SK-N-SH (cell line): ENCODE results near the gene SUCLA2. TPM values are rescaled to one million over a fixed set of nuclear protein-coding genes. Genes with fewer than 3 reads are reported as not detected.

Source experiments
- CTCF ChIA-PET: fragments of 300-600, 350-600 bp; formaldehyde crosslinking; extraction: SDS; loops from one replicate; lab custom pipeline; 2021; lab: Yijun Ruan, JAX
- POLR2A ChIA-PET: fragments of 350-600 bp; sonication (Branson Sonifier 250); formaldehyde crosslinking; extraction: SDS; loops from one replicate; lab custom pipeline; 2020; ENCODE audit warnings: antibody characterized with exemption, inconsistent platforms; lab: Yijun Ruan, JAX
- DNase-seq: peaks from one replicate; pipeline ENCODE4 v3.0.0; 2012
- H2AFZ ChIP-seq: fragments of 200-600 bp; sonication (generic); 2 replicates; pipeline ENCODE4 v1.8.1; 2016; ENCODE audit warnings: antibody characterized with exemption, mild to moderate bottlenecking, low read depth
- H3F3A ChIP-seq: fragments of 200-600 bp; sonication (generic); replicated peaks from 2 replicates; pipeline ENCODE3; 2016; ENCODE audit warnings: antibody characterized with exemption, mild to moderate bottlenecking; ENCODE audit not compliant: insufficient read depth
- H3K27ac ChIP-seq, 2 experiments: fragments of 200-500 bp in 1 of 2; fragments of 200-600 bp in 1 of 2; sonication (Bioruptor generic) in 1 of 2; sonication (generic), shearing (Covaris generic) in 1 of 2; 2 replicates each; pipeline versions ENCODE4 v1.5.1 to v1.6.1; 2014 to 2016; ENCODE audit warnings: low read depth in 2 of 2, inconsistent platforms in 1 of 2, low read length in 1 of 2, mild to moderate bottlenecking in 1 of 2, mixed read lengths in 1 of 2
- H3K27me3 ChIP-seq: fragments of 200-600 bp; sonication (generic), shearing (Covaris generic); 2 replicates; pipeline ENCODE4 v1.6.1; 2016; ENCODE audit warnings: mixed run types; ENCODE audit not compliant: insufficient read depth
- H3K36me3 ChIP-seq, 2 experiments: fragments of 200-500 bp in 1 of 2; fragments of 200-600 bp in 1 of 2; sonication (Bioruptor generic) in 1 of 2; sonication (generic) in 1 of 2; replicated peaks in 1 of 2; 2 replicates each; pipeline versions ENCODE3 to v1.5.1; 2014 to 2016; ENCODE audit warnings: low read length in 1 of 2, mild to moderate bottlenecking in 1 of 2; ENCODE audit not compliant: insufficient read depth in 2 of 2, control insufficient read depth in 1 of 2
- H3K4me1 ChIP-seq, 2 experiments: fragments of 200-500 bp in 1 of 2; fragments of 200-600 bp in 1 of 2; sonication (Bioruptor generic) in 1 of 2; sonication (generic), shearing (Covaris generic) in 1 of 2; 2 replicates each; pipeline versions ENCODE4 v1.5.1 to v1.6.1; 2014 to 2016; ENCODE audit warnings: low read depth in 1 of 2, low read length in 1 of 2, mixed run types in 1 of 2; ENCODE audit not compliant: insufficient read depth in 2 of 2, control insufficient read depth in 1 of 2
- H3K4me2 ChIP-seq: fragments of 200-600 bp; sonication (generic), shearing (Covaris generic); 2 replicates; pipeline ENCODE4 v1.6.1; 2017; ENCODE audit warnings: mixed run types
- H3K4me3 ChIP-seq, 2 experiments: fragments of 200-500 bp in 1 of 2; fragments of 200-600 bp in 1 of 2; sonication (Bioruptor generic) in 1 of 2; sonication (generic), shearing (Covaris generic) in 1 of 2; 2 replicates each; pipeline versions ENCODE4 v1.5.1 to v1.8.1; 2014 to 2016; ENCODE audit warnings: low read depth in 2 of 2, inconsistent platforms in 1 of 2, low read length in 1 of 2, mild to moderate bottlenecking in 1 of 2, mixed read lengths in 1 of 2, moderate library complexity in 1 of 2
- H3K79me2 ChIP-seq: fragments of 200-600 bp; sonication (generic); 2 replicates; pipeline ENCODE4 v1.8.1; 2017; ENCODE audit warnings: mild to moderate bottlenecking; ENCODE audit not compliant: insufficient read depth
- H3K9ac ChIP-seq: fragments of 200-600 bp; sonication (generic); 2 replicates; pipeline ENCODE4 v1.6.1; 2017; ENCODE audit warnings: mixed run types
- H3K9me2 ChIP-seq: fragments of 200-600 bp; sonication (generic); 2 replicates; pipeline ENCODE4 v1.6.1; 2017; ENCODE audit warnings: mixed run types
- H3K9me3 ChIP-seq: fragments of 200-600 bp; sonication (generic); 2 replicates; pipeline ENCODE4 v1.6.1; 2017; ENCODE audit warnings: mixed run types, mild to moderate bottlenecking, moderate library complexity
- H4K20me1 ChIP-seq: fragments of 200-600 bp; sonication (generic); 2 replicates; pipeline ENCODE4 v1.6.1; 2017; ENCODE audit warnings: mild to moderate bottlenecking, mixed run types; ENCODE audit not compliant: insufficient read depth
- EP300 ChIP-seq, 2 experiments: IDR thresholded peaks; 2 replicates each; pipeline versions ENCODE4 v1.4.0 to v1.6.1; 2012; ENCODE audit warnings: borderline replicate concordance in 1 of 2, low read depth in 1 of 2, low read length in 1 of 2
- EZH2phosphoT487 ChIP-seq: fragments of 200-600 bp; sonication (generic); IDR thresholded peaks from 2 replicates; pipeline ENCODE4 v1.6.1; 2017; ENCODE audit warnings: low read depth, mixed run types, mild to moderate bottlenecking, antibody characterized with exemption, moderate library complexity, borderline replicate concordance
- FOXJ3 ChIP-seq: sonication (generic); formaldehyde crosslinking; IDR thresholded peaks from 2 replicates; pipeline ENCODE4 v1.5.1; 2020; ENCODE audit warnings: mild to moderate bottlenecking, missing genetic modification reagents
- FOXM1 ChIP-seq: IDR thresholded peaks from 2 replicates; pipeline ENCODE4 v1.4.0; 2012; ENCODE audit warnings: low read depth, mild to moderate bottlenecking
- GATA2 ChIP-seq: sonication (generic); formaldehyde crosslinking; IDR thresholded peaks from 2 replicates; pipeline ENCODE4 v1.5.0; 2020; ENCODE audit warnings: mild to moderate bottlenecking, missing genetic modification reagents
- JUND ChIP-seq: IDR thresholded peaks from 2 replicates; pipeline ENCODE4 v1.4.0; 2012
- POLR2AphosphoS5 ChIP-seq: IDR thresholded peaks from 2 replicates; pipeline ENCODE4 v1.6.1; 2012; ENCODE audit warnings: low read depth, low read length
- RCOR1 ChIP-seq: fragments of 150-350 bp; IDR thresholded peaks from 2 replicates; pipeline ENCODE4 v1.6.1; 2017; ENCODE audit warnings: antibody characterized with exemption, low read length
- TCF12 ChIP-seq: IDR thresholded peaks from 2 replicates; pipeline ENCODE4 v1.4.0; 2012
- TEAD4 ChIP-seq: IDR thresholded peaks from 2 replicates; pipeline ENCODE4 v1.4.0; 2012; ENCODE audit warnings: mild to moderate bottlenecking, borderline replicate concordance; ENCODE audit not compliant: insufficient read depth
- YY1 ChIP-seq: IDR thresholded peaks from 2 replicates; pipeline ENCODE4 v1.4.0; 2012; ENCODE audit warnings: low read depth, mild to moderate bottlenecking
- WGBS: methylation state at CpG from one replicate; pipeline ENCODE4 v1.1.6; 2017; ENCODE audit warnings: low lambda C conversion rate; 5-methylcytosine and 5-hydroxymethylcytosine counted together
- polyA plus RNA-seq, 3 experiments: library from polyadenylated mRNA; depleted of rRNA; stranded (reverse); fragments of >200 nt; gene quantifications; 2 replicates each; pipeline ENCODE4 v1.2.3, GENCODE V29; 2012
- TF ChIP-seq, protein P1 (sequence below): IDR thresholded peaks from 2 replicates; pipeline ENCODE4; 2012
- TF ChIP-seq, protein P2 (sequence below): IDR thresholded peaks from 2 replicates; pipeline ENCODE4 v1.4.0; 2012; ENCODE audit warnings: low read depth, borderline replicate concordance

The SUCLA2 gene
- polyA plus RNA-seq, 1 of the 3 experiments (the other 2 are of a cell fraction): 24.8 TPM

DNA sequence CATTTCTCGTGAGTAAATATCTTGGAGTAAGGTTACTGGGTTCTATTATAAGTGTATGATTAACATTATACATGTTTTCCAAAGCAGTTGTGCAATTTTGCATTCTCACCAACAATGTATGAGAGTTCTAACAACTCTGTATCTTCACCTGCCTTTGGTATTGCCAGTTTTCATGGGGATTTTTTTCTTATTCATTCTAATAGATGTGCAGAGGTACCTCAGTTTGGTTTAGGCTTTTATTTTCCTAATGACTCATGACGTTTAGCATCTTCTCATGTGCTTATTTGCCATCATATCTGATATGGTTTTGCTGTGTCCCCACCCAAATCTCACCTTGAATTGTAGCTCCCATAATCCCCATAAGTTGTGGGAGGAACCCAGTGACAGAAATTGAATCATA, 28.8 kb upstream of the SUCLA2 start:
- ChIA-PET POLR2A (no interaction called here), CTCF (interaction anchor here (3.6 kb wide), 1 partner anchor 8 kb away, joined by 15 read pairs; the partner anchor contains the start of gene NUDT15)
- peaks cover 6% of the 10 kb centered on the region; the same call in 1 of the 2 replicates for H3K9me3 ChIP-seq

DNA sequence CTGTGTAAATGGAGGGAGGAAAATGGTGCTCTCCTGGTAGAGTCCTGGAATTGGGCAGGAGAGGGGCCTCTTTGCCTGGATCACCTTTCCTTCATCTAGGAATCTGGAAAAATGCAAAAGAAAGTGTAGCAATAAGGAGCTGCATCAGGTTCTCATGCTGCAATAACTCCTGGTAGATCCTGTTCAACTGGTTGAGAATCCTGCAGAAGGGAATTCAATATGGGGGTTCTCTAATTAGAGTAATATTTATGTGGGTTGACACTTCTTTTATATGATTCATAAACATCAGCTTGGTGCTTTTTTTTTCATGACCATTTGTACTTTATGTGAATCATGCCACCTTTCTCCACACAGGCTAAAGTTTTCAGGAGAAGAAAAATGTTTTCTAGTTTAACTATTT, 27.0 kb upstream of the SUCLA2 start:
- no peak overlapping the region for H3K4me2 ChIP-seq
- CTCF ChIA-PET: interaction anchor here (3.6 kb wide), 1 partner anchor 10 kb away, joined by 15 read pairs; the partner anchor contains the start of gene NUDT15
- POLR2A ChIA-PET: no interaction called here

More for the DNA sequence above, 28.8 kb upstream of the SUCLA2 start:
- Histone ChIP-seq H3K36me3 (peaks cover 0 to 7% of the 10 kb centered on the region in 2 experiments), H3K4me3 (no peak overlapping the region), H3K79me2 (no peaks in the 10 kb centered on the region; the same call in 1 of the 2 replicates), H3K9me2 (no peaks in the 10 kb centered on the region), H2AFZ (no peak overlapping the region), H3K27ac (no peak overlapping the region), H3K4me2 (no peak overlapping the region), H3F3A (no peaks in the 10 kb centered on the region), H3K4me1 (no peaks in the 10 kb centered on the region), H3K9ac (no peak overlapping the region), H3K27me3 (no peaks in the 10 kb centered on the region), H4K20me1 (no peaks in the 10 kb centered on the region)
- WGBS: 67% methylated on average over 2 of the region's 2 CpGs
- no peak for DNase-seq
- TF ChIP-seq, protein P1, sequence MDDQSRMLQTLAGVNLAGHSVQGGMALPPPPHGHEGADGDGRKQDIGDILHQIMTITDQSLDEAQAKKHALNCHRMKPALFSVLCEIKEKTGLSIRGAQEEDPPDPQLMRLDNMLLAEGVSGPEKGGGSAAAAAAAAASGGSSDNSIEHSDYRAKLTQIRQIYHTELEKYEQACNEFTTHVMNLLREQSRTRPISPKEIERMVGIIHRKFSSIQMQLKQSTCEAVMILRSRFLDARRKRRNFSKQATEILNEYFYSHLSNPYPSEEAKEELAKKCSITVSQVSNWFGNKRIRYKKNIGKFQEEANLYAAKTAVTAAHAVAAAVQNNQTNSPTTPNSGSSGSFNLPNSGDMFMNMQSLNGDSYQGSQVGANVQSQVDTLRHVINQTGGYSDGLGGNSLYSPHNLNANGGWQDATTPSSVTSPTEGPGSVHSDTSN: no peak
- TF ChIP-seq EZH2phosphoT487 (no peak), FOXJ3 (CRISPR knock-in tag) (no peak), YY1 (no peak), TEAD4 (no peak), TCF12 (no peak), EP300 (IDR thresholded peaks at IDR 0.05; ENCODE audit: borderline replicate concordance in 1 of 2, low read depth in 1 of 2, low read length in 1 of 2) (no peak), JUND (no peak), RCOR1 (no peak)
- TF ChIP-seq, protein P2, sequence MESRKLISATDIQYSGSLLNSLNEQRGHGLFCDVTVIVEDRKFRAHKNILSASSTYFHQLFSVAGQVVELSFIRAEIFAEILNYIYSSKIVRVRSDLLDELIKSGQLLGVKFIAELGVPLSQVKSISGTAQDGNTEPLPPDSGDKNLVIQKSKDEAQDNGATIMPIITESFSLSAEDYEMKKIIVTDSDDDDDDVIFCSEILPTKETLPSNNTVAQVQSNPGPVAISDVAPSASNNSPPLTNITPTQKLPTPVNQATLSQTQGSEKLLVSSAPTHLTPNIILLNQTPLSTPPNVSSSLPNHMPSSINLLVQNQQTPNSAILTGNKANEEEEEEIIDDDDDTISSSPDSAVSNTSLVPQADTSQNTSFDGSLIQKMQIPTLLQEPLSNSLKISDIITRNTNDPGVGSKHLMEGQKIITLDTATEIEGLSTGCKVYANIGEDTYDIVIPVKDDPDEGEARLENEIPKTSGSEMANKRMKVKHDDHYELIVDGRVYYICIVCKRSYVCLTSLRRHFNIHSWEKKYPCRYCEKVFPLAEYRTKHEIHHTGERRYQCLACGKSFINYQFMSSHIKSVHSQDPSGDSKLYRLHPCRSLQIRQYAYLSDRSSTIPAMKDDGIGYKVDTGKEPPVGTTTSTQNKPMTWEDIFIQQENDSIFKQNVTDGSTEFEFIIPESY: no peak

More for the DNA sequence above, 27.0 kb upstream of the SUCLA2 start:
- Histone ChIP-seq H4K20me1 (no peaks in the 10 kb centered on the region), H3K4me3 (no peak overlapping the region), H3F3A (no peaks in the 10 kb centered on the region), H3K79me2 (no peaks in the 10 kb centered on the region), H2AFZ (no peak overlapping the region), H3K36me3 (peaks cover 0 to 7% of the 10 kb centered on the region in 2 experiments), H3K4me1 (no peaks in the 10 kb centered on the region), H3K27me3 (no peaks in the 10 kb centered on the region), H3K9me2 (no peaks in the 10 kb centered on the region), H3K27ac (no peak overlapping the region), H3K9me3 (no peaks in the 10 kb centered on the region), H3K9ac (no peak overlapping the region)
- TF ChIP-seq GATA2 (CRISPR knock-in tag) (no peak), POLR2AphosphoS5 (no peak), FOXM1 (no peak)
- DNase-seq: no peak
